ENCODE measurements around the gene RILPL2.
"Not testable (repeated sequence)": the region's sequence is repeated elsewhere in the genome, so short reads cannot be mapped to it uniquely, and the experiment has no call there.

RILPL2 gene

DNA sequence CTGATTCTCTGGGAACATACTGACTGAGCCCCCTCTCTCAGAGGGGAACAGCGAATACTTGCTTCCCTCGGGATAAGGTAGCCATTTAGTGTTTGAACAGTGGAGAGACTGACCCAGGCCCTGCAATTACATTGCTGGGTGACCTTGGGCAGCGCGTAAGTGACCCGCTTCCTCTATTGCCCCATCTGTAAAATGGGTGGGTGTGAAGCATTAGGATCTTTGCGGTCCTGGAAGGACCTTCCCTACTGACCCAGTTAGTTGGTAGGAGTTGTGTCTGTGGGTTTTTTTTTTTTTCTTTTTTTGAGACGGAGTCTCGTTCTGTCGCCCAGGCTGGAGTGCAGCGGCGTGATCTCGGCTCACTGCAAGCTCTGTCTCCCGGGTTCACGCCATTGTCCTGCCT, 53.8 kb downstream of the RILPL2 start:
- DNase-seq (ENCODE audit: low spot score), result no peak

DNA sequence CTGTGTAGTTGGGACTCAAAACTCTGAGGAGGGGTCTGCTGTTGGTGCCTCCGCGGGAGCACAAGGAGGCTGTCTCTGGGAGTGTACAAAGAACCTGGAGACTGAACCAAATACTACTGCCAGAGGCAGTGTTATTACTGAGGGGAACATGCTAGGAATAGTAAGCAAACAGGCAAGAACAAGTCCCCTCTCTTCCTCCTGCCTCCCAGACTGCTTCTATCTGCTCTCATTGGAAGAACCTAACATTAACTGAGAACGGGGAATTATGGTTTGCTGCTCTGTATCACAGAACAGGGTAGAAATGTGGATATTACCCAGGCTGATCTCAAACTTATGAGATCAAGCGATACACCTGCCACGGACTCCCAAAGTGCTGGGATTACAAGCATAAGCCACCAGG, 57.1 kb downstream of the RILPL2 start:
- DNase-seq (ENCODE audit: low spot score), result no peak

DNA sequence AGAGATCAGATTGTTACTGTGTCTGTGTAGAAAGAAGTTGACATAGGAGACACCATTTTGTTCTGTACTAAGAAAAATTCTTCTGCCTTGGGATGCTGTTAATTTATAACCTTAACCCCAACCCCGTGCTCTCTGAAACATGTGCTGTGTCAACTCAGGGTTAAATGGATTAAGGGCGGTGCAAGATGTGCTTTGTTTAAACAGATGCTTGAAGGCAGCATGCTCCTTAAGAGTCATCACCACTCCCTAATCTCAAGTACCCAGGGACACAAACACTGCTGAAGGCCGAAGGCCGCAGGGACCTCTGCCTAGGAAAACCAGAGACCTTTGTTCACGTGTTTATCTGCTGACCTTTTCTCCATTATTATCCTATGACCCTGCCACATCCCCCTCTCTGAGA, 64.1 kb downstream of the RILPL2 start:
- not testable (repeated sequence) for DNase-seq (ENCODE audit: low spot score)

DNA sequence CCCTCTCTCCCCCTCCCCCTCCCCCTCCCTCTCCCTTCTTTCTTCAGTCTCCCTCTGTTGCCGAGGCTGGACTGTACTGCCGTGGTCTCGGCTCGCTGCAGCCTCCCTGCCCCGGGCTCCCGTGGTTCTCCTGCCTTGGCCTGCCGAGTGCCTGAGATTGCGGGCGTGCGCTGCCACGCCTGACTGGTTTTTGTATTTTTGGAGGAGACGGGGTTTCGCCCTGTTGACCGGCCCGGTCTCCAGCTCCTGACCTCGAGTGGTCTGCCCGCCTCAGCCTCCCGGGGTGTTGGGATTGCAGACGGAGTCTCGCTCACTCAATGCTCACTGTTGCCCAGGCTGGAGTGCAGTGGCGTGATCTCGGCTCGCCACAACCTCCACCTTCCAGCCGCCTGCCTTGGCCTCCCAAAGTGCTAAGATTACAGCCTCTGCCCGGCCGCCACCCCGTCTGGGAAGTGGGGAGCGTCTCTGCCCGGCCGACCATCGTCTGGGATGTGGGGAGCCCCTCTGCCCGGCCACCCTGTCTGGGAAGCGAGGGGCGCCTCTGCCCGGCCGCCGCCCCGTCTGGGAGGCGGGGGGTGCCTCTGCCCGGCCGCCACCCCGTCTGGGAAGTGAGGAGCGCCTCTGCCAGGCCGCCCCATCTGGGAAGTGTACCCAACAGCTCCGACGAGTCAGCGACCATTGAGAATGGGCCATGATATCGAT, 64.7 kb downstream of the RILPL2 start:
- DNase-seq (ENCODE audit: low spot score), result not testable (repeated sequence)

DNA sequence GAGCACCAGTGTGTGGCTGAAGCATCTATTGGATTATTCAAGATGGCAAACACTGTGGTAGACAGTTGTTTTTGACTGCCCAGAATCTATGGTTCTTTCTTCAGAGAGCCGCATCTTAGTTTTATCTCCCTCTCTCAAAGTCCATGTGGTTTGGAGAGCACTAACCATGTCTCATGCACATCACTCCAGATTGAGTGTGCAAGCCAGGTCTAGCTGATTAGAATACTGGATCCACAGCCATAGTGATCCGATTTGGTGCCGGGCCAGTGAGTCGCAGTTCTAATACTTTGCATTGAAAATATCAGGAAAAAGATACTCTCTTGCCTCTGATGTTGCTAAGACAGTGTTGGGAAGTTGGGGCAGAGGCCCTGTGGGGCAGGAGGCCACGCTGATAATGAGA, 67.3 kb downstream of the RILPL2 start:
- no peak for DNase-seq (ENCODE audit: low spot score)

DNA sequence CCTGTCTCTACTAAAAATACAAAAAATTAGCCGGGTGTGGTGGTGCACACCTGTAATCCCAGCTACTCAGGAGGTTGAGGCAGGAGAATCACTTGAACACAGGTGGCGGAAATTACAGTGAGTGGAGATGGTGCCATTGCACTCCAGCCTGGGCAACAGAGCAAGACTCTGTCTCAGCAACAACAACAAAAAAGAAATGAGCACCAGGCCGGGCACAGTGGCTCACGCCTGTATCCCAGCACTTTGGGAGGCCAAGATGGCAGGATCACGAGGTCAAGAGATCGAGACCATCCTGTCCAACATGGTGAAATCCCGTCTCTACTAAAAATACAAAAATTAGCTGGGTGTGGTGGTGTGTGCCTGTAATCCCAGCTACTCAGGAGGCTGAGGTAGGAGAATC, 68.1 kb downstream of the RILPL2 start:
- not testable (repeated sequence) for DNase-seq (ENCODE audit: low spot score)

DNA sequence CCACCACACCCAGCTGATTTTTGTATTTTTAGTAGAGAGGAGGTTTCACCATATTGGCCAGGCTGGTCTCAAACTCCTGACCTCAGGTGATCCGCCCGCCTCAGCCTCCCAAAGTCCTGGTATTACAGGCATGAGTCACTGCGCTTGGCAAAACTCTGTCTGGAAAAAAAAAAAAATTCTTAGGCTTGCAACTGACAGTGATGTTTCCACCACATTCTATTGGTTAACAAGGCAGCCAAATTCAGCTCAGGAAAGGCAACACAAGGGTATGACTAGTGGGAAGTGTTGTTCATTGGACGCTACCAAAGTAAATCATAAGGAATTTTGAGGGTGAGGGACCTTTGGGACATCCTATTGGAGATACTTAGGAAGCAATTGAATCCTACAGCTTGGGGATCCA, 69.0 kb downstream of the RILPL2 start:
- DNase-seq (ENCODE audit: low spot score), result no peak
